Measurements from ENCODE around the gene VSNL1.

VSNL1 gene

GRCh38 chr2:17672583-17673317 lies 132.3 kb downstream of the VSNL1 start:
- no peaks in the 10 kb centered on the region for H3K4me1 ChIP-seq (ENCODE audit: insufficient read depth, low read length, severe bottlenecking)
- H3K36me3 ChIP-seq (ENCODE audit: insufficient read depth, low read length), result peaks cover 52% of the 10 kb centered on the region
- no peak overlapping the region for H3K4me3 ChIP-seq (ENCODE audit: low read depth, low read length, poor library complexity, severe bottlenecking)
- no peaks in the 10 kb centered on the region for H3K9me3 ChIP-seq (ENCODE audit: low read length)
- no peak overlapping the region for H3K27ac ChIP-seq (ENCODE audit: low read depth, low read length, poor library complexity, severe bottlenecking)
- H3F3A ChIP-seq (ENCODE audit: insufficient read depth, low read length), result no peaks in the 10 kb centered on the region
- H4K20me1 ChIP-seq (ENCODE audit: insufficient read depth, low read length), result no peaks in the 10 kb centered on the region
- H2AFZ ChIP-seq (ENCODE audit: low read length), result no peak overlapping the region
- no peak overlapping the region for H3K9ac ChIP-seq (ENCODE audit: low read length)
- TF ChIP-seq CTCF (IDR thresholded peaks at IDR 0.05; ENCODE audit: low read length) (no peak), EZH2 (IDR thresholded peaks at IDR 0.05; ENCODE audit: borderline replicate concordance, low read length) (no peak)
- H3K27me3 ChIP-seq (ENCODE audit: insufficient read depth, low read length), result no peaks in the 10 kb centered on the region
- no peak overlapping the region for H3K4me2 ChIP-seq (ENCODE audit: low read length)
- no peaks in the 10 kb centered on the region for H3K79me2 ChIP-seq (ENCODE audit: insufficient read depth, low read length)
- H3K9me2 ChIP-seq (ENCODE audit: low read depth, low read length), result no peaks in the 10 kb centered on the region

GRCh38 chr2:17674817-17675216 lies 134.3 kb downstream of the VSNL1 start:
- Histone ChIP-seq H3K36me3 (ENCODE audit: insufficient read depth, low read length) (peaks cover 53% of the 10 kb centered on the region), H3K4me2 (ENCODE audit: low read length) (no peak overlapping the region), H3K9me3 (ENCODE audit: low read length) (no peaks in the 10 kb centered on the region), H3K4me1 (ENCODE audit: insufficient read depth, low read length, severe bottlenecking) (no peaks in the 10 kb centered on the region), H3K9me2 (ENCODE audit: low read depth, low read length) (no peaks in the 10 kb centered on the region), H3K9ac (ENCODE audit: low read length) (no peak overlapping the region), H2AFZ (ENCODE audit: low read length) (no peak overlapping the region), H3F3A (ENCODE audit: insufficient read depth, low read length) (no peaks in the 10 kb centered on the region), H3K79me2 (ENCODE audit: insufficient read depth, low read length) (no peaks in the 10 kb centered on the region), H3K27ac (ENCODE audit: low read depth, low read length, poor library complexity, severe bottlenecking) (no peak overlapping the region), H3K4me3 (ENCODE audit: low read depth, low read length, poor library complexity, severe bottlenecking) (no peak overlapping the region), H3K27me3 (ENCODE audit: insufficient read depth, low read length) (no peaks in the 10 kb centered on the region), H4K20me1 (ENCODE audit: insufficient read depth, low read length) (no peaks in the 10 kb centered on the region)
- TF ChIP-seq CTCF (IDR thresholded peaks at IDR 0.05; ENCODE audit: low read length), result no peak
- TF ChIP-seq EZH2 (IDR thresholded peaks at IDR 0.05; ENCODE audit: borderline replicate concordance, low read length), result no peak

DNA sequence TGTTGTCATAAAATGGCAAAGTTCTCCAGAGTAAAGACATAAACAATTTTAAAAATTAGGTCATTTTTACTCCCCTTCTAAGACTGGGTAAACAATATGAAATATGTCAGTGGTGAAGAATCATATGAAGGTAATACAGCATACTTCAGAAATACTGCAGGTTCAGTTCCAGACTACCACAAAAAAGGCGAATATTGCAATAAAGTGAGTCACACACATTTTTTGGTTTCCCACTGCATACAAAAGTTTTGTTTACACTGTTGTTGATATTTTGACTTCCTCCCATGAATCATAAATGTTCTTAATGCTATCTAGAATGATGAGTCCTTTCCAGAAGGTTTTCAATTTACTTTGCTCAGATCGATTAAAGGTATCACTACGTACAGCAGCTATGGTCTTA lies 139.6 kb downstream of the VSNL1 start:
- Histone ChIP-seq H2AFZ (ENCODE audit: low read length) (no peak overlapping the region), H3K9me3 (ENCODE audit: low read length) (no peaks in the 10 kb centered on the region), H4K20me1 (ENCODE audit: insufficient read depth, low read length) (no peaks in the 10 kb centered on the region), H3K9me2 (ENCODE audit: low read depth, low read length) (no peaks in the 10 kb centered on the region), H3K4me3 (ENCODE audit: low read depth, low read length, poor library complexity, severe bottlenecking) (no peak overlapping the region), H3K9ac (ENCODE audit: low read length) (no peak overlapping the region), H3K79me2 (ENCODE audit: insufficient read depth, low read length) (no peaks in the 10 kb centered on the region), H3K27ac (ENCODE audit: low read depth, low read length, poor library complexity, severe bottlenecking) (no peak overlapping the region), H3K27me3 (ENCODE audit: insufficient read depth, low read length) (no peaks in the 10 kb centered on the region), H3K4me2 (ENCODE audit: low read length) (no peak overlapping the region), H3K4me1 (ENCODE audit: insufficient read depth, low read length, severe bottlenecking) (no peaks in the 10 kb centered on the region), H3F3A (ENCODE audit: insufficient read depth, low read length) (no peaks in the 10 kb centered on the region), H3K36me3 (ENCODE audit: insufficient read depth, low read length) (peaks cover 76% of the 10 kb centered on the region)
- TF ChIP-seq CTCF (IDR thresholded peaks at IDR 0.05; ENCODE audit: low read length) (no peak), EZH2 (IDR thresholded peaks at IDR 0.05; ENCODE audit: borderline replicate concordance, low read length) (no peak)
